HG02885 (cell line): Measurements from ENCODE around the gene CACNB4.
"Not testable (repeated sequence)": the region's sequence is repeated elsewhere in the genome, so short reads cannot be mapped to it uniquely, and the experiment has no call there.

ENCODE experiments used
- ATAC-seq: cut with Tn5 transposase; IDR thresholded peaks from one replicate; pipeline ENCODE4 v1.9.1; 2021; ENCODE audit warnings: mild to moderate bottlenecking; ENCODE audit not compliant: unreplicated experiment, poor library complexity

Gene CACNB4

DNA sequence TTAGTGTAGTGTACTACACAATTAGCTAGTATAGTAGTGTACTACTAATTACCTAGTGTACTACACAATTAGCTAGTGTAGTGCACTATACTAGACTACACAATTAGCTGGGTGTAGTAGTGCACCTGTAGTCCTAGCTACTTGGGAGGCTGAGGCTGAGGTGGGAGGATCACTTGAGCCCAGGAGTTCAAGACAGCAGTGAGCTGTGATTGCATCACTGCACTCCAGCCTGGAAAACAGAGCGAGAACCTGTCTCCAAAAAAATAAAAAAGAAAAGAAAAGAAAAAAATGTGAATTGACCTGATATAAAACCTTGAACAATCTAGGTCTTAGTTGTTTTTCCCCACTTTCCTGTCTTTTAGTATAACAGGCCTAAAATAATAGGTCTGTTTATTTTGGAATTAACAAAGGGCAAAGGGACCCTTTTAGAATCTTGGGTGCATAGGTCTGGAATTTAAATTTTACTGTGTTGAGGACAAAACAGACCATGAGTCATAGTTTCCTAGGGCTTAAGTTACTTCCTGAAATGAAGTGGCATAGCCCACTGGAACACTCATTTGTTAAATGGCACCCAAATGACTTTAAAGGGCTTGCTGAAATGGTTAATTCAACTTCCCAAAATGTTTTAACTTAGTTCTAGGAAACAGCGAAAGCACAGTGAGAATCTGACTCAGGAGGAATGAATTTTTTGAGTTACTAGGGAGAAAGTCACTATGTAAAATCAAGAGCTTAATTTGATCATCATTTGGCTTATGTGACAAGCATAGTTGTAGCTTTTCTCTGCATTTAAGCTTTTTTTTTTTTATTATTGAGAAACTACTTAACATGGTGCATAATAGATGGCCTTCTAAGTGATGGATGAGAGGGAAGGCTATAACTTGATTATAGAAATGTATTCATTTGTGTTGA is 219.9 kb downstream of the CACNB4 start:
- peak; percentile 59 for ATAC-seq

DNA sequence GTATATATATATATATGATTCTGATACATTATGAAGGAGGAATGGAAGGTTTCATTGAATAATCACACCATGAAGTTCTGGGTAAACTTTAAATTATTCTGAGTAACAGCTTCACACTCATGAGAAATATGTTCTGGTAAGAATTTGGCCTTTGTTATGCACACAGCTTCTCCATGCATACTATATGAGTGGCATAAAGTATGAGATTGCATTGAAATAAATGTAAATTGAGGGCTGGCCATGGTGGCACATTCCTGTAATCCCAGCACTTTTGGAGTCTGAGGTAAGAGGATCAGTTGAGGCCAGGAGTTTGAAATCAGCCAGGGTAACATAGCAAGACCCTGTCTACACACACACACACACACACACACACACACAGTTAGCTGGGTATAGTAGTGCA is 220.6 kb downstream of the CACNB4 start:
- no peak for ATAC-seq

DNA sequence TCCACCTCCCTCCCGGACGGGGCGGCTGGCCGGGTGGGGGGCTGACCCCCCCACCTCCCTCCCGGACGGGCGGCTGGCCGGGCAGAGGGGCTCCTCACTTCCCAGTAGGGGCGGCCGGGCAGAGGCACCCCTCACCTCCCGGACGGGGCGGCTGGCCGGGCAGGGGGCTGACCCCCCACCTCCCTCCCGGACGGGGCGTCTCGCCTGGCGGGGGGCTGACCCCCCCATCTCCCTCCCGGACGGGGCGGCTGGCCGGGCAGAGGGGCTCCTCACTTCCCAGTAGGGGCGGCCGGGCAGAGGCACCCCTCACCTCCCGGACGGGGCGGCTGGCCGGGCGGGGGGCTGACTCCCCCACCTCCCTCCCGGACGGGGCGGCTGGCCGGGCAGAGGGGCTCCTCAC is 223.2 kb downstream of the CACNB4 start:
- ATAC-seq, result not testable (repeated sequence)

DNA sequence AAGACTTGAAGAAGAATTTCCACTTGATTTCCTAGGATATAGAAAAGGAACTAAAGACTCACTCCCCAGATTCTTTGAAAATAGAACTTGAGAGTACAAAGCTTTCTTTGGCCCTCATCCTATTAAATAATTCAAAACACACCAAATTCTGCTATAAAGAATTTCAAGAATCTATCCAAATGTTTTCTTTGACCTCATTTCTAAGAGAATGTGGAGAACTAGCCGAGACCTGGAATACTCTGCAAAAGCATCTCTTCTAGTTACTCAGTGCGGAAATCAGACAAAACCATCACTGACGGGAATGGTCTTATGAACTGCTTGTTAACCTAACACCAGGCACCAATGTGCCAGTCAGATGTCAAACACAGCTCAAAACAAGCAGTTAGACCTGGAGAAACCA is 226.4 kb downstream of the CACNB4 start:
- ATAC-seq, result no peak

DNA sequence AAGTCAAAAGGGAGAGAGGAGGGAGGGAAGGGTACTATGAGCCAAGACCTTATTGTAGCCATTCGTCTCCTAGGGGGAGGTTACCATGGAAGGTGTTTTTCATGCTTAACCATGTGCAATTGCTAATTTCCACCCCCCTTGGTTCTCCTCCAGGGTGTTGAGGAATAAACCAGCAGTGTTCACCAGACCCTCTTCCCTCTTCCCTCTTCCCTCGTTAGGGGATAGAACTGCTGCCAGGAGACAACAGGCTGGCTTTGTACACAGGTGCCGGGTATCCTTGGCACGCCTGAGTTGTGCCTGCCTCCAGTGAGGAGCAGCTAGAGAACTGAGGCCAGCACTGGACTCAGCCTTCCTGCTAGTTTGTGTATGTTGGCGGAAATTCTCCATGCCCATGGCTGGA is 229.6 kb downstream of the CACNB4 start:
- ATAC-seq, result no peak

DNA sequence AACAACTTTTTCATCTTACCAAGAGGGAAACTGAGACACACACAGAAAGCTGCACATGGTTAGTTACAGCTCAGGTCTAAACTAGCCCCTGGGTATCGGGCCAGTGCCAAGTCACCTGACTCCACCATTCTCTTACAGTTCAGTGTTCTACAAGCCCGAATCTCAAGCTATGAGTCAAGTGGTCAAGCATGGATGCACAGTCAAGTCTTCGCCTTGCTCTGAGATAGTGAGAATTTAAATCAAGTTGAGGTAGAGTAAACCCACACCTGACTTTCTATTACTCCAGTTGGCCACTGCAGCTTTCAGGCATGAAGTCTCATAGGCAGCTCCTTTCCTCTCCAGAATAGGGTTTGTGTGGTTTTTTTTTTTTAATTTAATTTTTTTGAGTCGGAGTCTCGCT is 236.1 kb downstream of the CACNB4 start:
- ATAC-seq, result peak; percentile 99

DNA sequence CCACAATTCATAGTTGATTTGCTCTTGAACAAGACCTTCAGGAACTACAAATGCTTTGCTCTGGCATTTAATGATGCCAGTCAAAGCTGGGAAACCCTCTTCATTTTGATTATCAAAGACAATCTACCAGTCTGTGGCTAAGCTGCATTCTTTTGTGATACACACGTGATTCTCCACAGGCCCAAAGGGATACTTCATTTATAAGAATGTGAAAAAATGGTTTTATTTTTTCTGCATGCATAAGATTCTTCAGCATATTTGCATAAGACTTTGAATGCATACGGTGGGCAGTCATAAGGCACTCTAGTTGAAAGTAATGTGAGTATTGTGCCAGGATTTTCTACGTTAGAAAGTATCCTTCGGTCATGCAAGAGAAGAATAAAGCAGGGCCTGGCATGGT is 237.7 kb downstream of the CACNB4 start:
- ATAC-seq, result no peak

DNA sequence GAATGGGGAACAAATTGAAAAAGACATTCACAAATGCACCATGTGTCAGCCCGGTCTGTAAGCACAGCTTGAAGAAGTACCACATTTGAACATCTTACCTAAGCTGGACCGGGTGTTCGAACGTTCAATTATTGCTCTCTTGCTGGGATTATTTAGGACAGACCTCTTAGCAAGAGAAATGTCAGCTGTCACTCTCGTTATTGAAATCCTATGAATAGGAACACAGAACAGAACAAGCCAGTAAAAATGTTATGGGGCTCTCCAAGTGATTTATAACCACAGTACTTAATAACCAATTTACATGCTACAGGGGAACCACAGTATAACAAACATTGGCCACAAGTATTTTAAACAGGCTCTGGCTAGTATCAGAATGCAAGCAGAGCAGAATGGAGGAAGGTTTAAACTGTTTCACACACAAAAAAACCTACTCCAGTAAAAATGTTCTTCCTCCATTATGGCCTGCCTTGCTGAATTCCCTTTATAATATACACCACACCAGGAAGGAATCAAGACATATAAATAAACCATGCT is 238.2 kb downstream of the CACNB4 start:
- no peak for ATAC-seq

DNA sequence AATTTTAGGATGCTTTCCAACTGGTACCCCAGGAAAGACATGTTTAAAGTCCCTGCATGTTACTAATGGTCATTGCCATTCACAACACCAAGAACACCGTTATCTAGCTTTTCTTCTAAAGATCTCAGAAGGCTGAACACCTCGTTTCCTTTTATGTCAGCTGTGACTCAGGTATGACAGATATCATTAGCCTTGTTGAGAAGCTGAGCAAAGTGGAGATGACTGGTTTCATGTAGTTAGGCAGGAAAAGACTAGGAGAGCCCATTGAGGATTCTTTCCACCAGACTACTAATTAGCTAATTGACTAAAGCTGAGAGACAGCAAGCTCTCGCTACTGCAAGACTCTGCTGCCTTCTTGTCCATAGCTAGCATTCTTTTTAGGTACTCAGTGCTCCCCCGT is 238.6 kb downstream of the CACNB4 start:
- no peak for ATAC-seq

DNA sequence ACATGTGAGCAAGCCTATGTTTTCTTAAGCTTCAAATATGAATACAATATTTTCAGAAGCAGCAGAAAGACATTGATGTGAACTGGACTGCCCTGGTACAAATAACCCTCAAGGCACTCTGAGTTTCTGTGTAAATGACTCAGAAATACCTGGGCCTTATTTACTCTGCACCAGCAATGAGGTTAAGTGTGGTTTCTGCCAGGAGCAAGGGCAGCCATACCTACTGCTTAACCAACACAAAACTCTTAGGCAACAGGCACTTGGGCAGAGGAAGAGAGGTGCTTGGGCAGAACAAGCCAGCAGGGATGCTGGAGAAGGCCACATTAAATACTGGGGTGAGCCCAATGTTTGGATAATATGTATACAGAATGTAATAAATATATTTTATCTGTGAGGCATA is 241.2 kb downstream of the CACNB4 start:
- ATAC-seq, result no peak

DNA sequence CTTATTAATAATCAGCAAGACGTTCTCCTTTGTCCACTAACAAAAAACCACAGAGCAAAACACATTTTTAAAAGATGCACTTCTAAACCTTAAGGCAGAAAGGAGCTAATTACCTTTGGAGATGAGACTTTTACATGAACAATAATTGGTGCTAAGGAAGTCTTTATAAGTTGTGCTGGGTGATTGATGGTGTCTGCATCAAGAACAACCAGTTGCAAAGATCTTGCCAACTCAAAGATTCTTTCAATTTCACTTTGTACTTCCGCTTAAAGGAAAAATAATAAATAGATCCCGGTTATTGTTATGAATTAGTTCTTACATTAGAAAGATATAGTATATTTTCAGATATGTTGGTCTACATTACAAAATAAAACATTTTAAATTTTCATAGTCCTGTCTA is 243.7 kb downstream of the CACNB4 start:
- ATAC-seq, result peak; percentile 52

DNA sequence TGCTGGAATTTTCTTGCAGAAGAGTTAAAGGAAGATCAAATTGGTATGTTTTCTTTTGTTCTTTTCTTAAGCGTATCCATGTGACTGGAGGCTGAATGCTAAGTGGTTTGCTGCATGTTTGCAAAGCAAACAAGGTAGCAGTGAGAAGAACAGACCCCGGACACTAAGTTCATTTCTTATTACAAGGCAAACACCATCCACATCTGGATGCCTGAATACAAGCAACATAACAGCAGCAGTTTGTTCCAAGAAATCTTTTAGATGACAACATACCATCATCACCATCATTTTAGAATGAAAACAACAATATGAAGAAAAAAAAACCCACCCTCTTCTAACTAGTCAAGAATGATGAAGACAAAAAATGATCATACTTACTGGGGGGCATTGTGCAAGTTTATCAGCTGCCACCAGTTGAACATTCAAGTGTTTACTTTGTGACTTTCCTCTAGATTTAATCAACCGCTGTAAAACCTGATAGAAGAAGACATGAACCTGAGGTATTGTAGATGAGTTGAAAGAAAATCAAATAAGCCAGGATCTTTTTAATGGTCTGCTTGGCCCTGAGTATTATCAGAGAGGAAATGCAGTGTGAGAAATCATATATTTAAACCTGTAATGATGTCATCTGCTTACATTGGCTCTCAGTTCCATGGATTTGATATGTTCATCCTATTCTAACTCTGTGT is 245.6 kb downstream of the CACNB4 start:
- ATAC-seq, result no peak

DNA sequence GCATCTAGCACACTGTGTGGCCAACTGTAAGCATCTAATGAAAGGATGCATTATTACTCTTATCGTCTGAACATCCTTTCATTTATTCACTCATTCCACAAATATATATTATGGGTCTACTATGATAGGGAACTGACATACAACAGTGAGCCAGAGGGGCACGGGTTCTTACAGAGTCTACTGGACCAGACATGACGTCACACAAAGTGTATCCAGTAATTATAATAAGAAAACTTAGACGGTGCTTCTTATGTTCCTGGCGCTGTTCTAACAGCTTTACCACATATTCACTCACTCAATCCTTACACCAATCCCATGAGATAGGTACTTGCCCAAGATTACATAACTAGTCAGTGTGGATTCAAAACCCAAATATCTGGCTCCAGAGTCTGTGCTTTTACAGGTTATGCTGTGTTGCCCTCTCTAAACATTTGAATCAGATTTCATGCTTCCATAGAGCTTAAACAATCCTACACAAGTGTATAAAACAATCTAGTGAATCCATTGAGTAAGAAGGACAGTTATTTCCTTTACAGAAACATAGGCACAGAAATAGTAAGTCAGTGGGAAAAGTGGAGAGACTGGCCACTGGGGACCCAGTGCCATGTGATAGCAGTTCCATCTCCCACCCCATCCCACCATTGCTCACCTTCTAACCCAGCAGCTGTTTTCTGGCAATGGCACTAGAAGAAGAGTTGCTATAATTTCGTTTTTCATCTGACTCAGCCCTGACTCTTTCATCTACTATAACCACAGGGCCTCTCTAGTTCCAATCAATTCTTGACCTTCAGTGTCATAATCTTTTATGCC is 246.4 kb downstream of the CACNB4 start:
- no peak for ATAC-seq

DNA sequence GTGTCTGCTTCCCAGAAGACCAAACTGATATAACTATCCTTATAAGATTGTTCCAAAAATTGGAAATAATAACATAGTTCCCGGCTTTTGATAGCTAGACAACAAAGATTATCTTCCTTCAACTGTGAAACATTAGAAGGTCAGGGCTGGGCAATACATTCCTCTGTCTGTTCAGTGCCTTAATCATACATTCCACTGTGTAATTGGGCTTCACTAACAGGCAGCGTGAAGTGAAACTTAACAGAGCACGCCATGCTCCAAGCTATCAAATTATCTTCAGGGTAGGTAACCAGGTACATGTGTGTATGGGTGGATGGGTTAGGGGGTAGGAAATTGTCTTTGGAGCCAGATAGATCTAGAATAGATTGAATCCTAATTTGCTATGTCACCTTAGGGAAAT is 247.1 kb downstream of the CACNB4 start:
- no peak for ATAC-seq

DNA sequence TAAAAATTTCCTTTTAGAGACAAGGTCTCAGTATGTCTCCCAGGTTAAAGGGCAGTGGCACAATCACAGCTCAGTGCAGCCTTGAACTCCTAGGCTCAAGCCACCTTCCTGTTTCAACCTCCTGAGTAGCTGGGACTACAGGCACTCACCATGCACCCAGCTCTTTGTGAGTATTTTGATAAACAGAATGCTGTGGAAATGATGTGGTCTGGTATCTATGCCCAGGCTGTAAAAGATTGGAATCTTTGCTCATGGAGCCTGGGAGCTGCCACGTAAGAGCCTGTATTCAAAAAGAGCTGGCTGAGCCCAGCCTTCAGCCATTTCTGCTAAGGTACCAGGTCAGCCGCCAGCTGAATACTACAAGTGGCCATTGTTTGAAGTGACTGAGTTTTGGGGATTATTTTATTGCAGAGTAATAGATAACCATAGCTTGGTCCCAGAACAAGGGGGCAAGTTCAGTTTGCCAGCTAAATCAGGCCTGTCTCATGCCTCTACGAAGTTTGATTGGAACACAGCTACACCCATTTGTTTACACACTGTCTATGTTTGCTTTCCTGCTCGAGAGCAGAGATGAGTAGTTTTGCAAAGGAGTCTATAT is 249.3 kb downstream of the CACNB4 start:
- ATAC-seq, result no peak

DNA sequence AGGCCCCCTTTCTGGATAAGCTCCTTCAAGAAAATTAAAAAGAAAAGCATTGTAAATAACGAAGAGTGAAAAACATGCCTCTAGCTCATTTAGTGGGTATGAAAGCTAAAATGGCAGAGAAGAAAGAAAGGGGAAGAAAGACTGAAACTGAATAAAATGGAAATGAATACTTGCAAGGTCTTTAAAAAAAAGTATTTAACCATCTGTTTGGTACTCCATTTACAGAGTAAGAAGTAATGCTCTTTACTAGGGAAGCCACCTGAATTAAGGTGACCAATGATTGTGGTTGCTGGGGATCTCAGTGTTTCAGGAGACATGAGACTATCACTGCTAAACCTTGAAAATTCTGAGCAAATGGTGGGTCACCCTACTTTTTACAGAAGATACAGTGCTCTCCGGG is 253.0 kb downstream of the CACNB4 start:
- peak; percentile 61 for ATAC-seq

DNA sequence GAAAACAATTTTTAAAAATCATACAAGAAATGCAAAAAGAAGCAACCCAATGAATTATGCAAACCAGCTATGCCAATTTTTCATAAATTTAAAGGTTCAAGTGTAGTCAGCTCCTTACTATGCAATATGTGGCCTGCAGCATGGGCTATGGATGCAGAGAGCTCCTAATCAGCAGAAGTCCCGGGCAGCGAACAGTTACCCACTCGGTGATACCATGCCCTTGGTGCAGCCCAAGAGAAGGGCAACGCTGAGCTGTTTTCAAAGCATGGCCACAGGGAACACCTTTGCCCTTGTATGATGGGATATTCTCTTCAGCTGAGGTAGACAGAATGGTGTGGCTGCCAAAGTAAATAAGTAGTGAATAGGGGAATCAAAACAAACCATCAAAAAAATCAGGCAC is 253.4 kb downstream of the CACNB4 start:
- ATAC-seq, result no peak

DNA sequence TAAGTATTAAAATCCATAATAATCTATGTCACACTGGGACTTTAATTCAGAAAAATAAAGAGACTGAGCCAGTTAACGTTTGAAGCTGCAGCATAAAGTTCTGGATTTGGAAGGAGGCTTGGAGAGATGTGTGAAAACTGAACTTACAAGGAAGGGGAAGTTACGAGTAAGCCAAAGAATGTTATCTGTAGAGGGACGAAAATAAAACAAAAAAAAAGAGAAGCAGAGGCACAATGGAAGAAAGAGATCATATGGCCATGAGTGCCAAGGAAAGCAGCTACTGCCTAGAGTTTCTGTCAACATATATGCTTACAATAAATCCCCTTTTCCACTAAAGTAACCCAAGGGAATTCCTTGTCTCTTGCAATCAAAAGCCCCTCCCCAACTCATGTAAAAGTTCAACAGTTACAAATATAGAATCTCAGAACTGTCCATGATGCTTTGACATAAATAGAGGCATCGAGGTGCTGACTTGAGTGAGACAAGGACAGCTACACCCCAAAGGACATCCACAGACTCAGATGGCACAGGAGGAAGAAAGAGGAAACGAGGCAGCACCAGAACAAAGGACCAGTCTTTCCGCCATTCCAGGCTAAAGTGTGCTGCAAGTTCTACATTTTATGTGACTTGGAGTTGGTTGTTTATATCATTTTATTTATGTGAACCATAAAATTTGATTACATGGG is 254.5 kb downstream of the CACNB4 start:
- ATAC-seq, result no peak

DNA sequence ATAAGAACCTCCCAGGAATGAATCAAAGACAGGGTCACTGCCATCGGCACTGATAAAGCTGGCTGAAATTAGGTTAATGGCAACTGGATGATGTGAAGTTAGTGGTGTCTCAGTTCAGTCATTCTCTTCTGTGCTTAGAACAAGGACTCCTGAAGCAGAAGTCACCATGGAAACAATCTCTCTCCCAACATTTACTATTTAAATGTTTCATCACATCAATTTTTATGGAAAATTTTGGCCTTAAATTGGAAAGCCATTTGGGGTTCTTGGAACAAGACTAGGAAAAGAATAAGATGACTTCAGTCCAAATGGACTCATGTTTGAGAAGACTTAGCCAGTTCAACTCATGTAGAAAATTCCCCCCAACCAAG is 255.2 kb downstream of the CACNB4 start:
- ATAC-seq, result no peak
